ENCODE data around the gene DIO3.

- no peak for TF ChIP-seq MAX (IDR thresholded peaks at IDR 0.05)
- TF ChIP-seq EP300 (IDR thresholded peaks at IDR 0.05; ENCODE audit: borderline replicate concordance) = no peak
- no peak for TF ChIP-seq EGR1 (IDR thresholded peaks at IDR 0.05)
- no peak for TF ChIP-seq CEBPB (IDR thresholded peaks at IDR 0.05)
- no peak for TF ChIP-seq RAD21 (IDR thresholded peaks at IDR 0.05; ENCODE audit: low read depth)
- TF ChIP-seq REST (IDR thresholded peaks at IDR 0.05; ENCODE audit: low read depth) = no peak
These were observed 41.2 kb downstream of the DIO3 start for GRCh38 chr14:101602466-101602840.
